NCI-H2081 (cell line): Measurements from ENCODE around the gene SLC38A4.

Experiments used
- DNase-seq, 2 experiments: peaks; one replicate each; lab custom pipeline; 2025; lab: John Stamatoyannopoulos, UW

Gene SLC38A4

GRCh38 chr12:46815809-46816208 lies 10.0 kb downstream of the SLC38A4 start:
- DNase-seq, result no peak

GRCh38 chr12:46814143-46814542 lies 11.7 kb downstream of the SLC38A4 start:
- no peak for DNase-seq

- DNase-seq, result no peak
Measured at GRCh38 chr12:46811185-46811584, 14.6 kb downstream of the SLC38A4 start.

- no peak for DNase-seq
Measured at GRCh38 chr12:46808955-46809697, 16.7 kb downstream of the SLC38A4 start.

- DNase-seq, result no peak
Measured at GRCh38 chr12:46808317-46808716, 17.5 kb downstream of the SLC38A4 start.

GRCh38 chr12:46804054-46804453 lies 21.7 kb downstream of the SLC38A4 start:
- no peak for DNase-seq

- DNase-seq, result no peak
Measured at GRCh38 chr12:46803517-46803916, 22.3 kb downstream of the SLC38A4 start.

GRCh38 chr12:46801293-46801692 lies 24.5 kb downstream of the SLC38A4 start:
- DNase-seq, result no peak

GRCh38 chr12:46800160-46800559 lies 25.6 kb downstream of the SLC38A4 start:
- no peak for DNase-seq

GRCh38 chr12:46798648-46799047 lies 27.1 kb downstream of the SLC38A4 start:
- no peak for DNase-seq

- DNase-seq, result no peak
Measured at GRCh38 chr12:46798056-46798455, 27.7 kb downstream of the SLC38A4 start.

- no peak for DNase-seq
Measured at GRCh38 chr12:46795988-46796387, 29.8 kb downstream of the SLC38A4 start.

GRCh38 chr12:46794593-46795190 lies 31.1 kb downstream of the SLC38A4 start:
- DNase-seq, result no peak

- no peak for DNase-seq
Measured at GRCh38 chr12:46792925-46793324, 32.9 kb downstream of the SLC38A4 start.

- no peak for DNase-seq
Measured at GRCh38 chr12:46790066-46790465, 35.7 kb downstream of the SLC38A4 start.

GRCh38 chr12:46788072-46788887 lies 37.5 kb downstream of the SLC38A4 start:
- no peak for DNase-seq

GRCh38 chr12:46787496-46788055 lies 38.2 kb downstream of the SLC38A4 start:
- no peak for DNase-seq

GRCh38 chr12:46786774-46787173 lies 39.0 kb downstream of the SLC38A4 start:
- no peak for DNase-seq

- no peak for DNase-seq
Measured at GRCh38 chr12:46785382-46785781, 40.4 kb downstream of the SLC38A4 start.

GRCh38 chr12:46783871-46784270 lies 41.9 kb downstream of the SLC38A4 start:
- DNase-seq, result no peak

- no peak for DNase-seq
Measured at GRCh38 chr12:46779879-46780278, 45.9 kb downstream of the SLC38A4 start.

- no peak for DNase-seq
Measured at GRCh38 chr12:46779063-46779462, 46.7 kb downstream of the SLC38A4 start.

GRCh38 chr12:46778415-46778814 lies 47.4 kb downstream of the SLC38A4 start:
- DNase-seq, result no peak
